Smooth muscle cell (in vitro differentiated cells): Measurements from ENCODE around the gene LCN12. TPM values are rescaled to one million over a fixed set of nuclear protein-coding genes. Genes with fewer than 3 reads are reported as not detected.

Experiments used
- DNase-seq: peaks from one replicate; lab custom pipeline; 2025; ENCODE audit not compliant: unreplicated experiment; lab: John Stamatoyannopoulos, UW
- H2AFZ ChIP-seq: fragments of 200-600 bp; sonication (generic); 2 replicates; pipeline ENCODE4 v1.6.0; 2016; ENCODE audit warnings: antibody characterized with exemption, low read depth, mild to moderate bottlenecking
- H3F3A ChIP-seq: fragments of 200-600 bp; sonication (generic); 2 replicates; pipeline ENCODE4 v1.6.0; 2017; ENCODE audit warnings: antibody characterized with exemption, low read depth
- H3K27ac ChIP-seq: fragments of 200-600 bp; sonication (generic); 2 replicates; pipeline ENCODE4 v1.5.1; 2016; ENCODE audit warnings: low read depth, mild to moderate bottlenecking
- H3K27me3 ChIP-seq: fragments of 200-600 bp; sonication (generic); 2 replicates; pipeline ENCODE4 v1.6.1; 2016; ENCODE audit warnings: low read depth, mild to moderate bottlenecking
- H3K36me3 ChIP-seq: fragments of 200-600 bp; sonication (generic); 2 replicates; pipeline ENCODE4 v1.5.1; 2016; ENCODE audit warnings: low read depth
- H3K4me1 ChIP-seq: fragments of 200-600 bp; sonication (generic); 2 replicates; pipeline ENCODE4 v1.5.1; 2016; ENCODE audit warnings: low read depth
- H3K4me2 ChIP-seq: fragments of 200-600 bp; sonication (generic); 2 replicates; pipeline ENCODE4 v1.6.0; 2016; ENCODE audit warnings: mild to moderate bottlenecking
- H3K4me3 ChIP-seq: fragments of 200-600 bp; sonication (generic); 2 replicates; pipeline ENCODE4 v1.5.1; 2016; ENCODE audit warnings: mild to moderate bottlenecking
- H3K79me2 ChIP-seq: fragments of 200-600 bp; sonication (generic); 2 replicates; pipeline ENCODE4 v1.6.0; 2016; ENCODE audit warnings: low read depth, mild to moderate bottlenecking
- H3K9ac ChIP-seq: fragments of 200-600 bp; sonication (generic); 2 replicates; pipeline ENCODE4 v1.6.0; 2016; ENCODE audit warnings: low read depth
- H3K9me3 ChIP-seq: fragments of 200-600 bp; sonication (generic); replicated peaks from 2 replicates; pipeline ENCODE4 v1.5.1; 2016; ENCODE audit warnings: low read depth
- H4K20me1 ChIP-seq: fragments of 200-600 bp; sonication (generic); 2 replicates; pipeline ENCODE4 v1.6.0; 2016; ENCODE audit warnings: low read depth
- CTCF ChIP-seq: fragments of 200-600 bp; sonication (generic); IDR thresholded peaks from 2 replicates; pipeline ENCODE4 v1.5.1; 2017; ENCODE audit warnings: borderline replicate concordance, mild to moderate bottlenecking, antibody characterized with exemption; ENCODE audit not compliant: insufficient read depth, poor library complexity, severe bottlenecking
- WGBS: methylation state at CpG from one replicate; pipeline ENCODE4 v1.1.7; 2016; ENCODE audit warnings: low lambda C conversion rate; 5-methylcytosine and 5-hydroxymethylcytosine counted together
- polyA plus RNA-seq: library from polyadenylated mRNA; unstranded; fragments of >200 nt; fragmentation: Nextera tagmentation; extraction: Ambion mirVana; gene quantifications from 2 replicates; pipeline ENCODE4 v1.2.1, GENCODE V29; 2016
- total RNA-seq: library from RNA; depleted of rRNA; stranded (reverse); fragments of >200 nt; gene quantifications from 2 replicates; pipeline ENCODE4 v1.2.3, GENCODE V29; 2014

LCN12 gene
- total and polyA plus RNA-seq, 2 experiments from 2014 or later: not detected

- Histone ChIP-seq H3K36me3 (no peaks in the 10 kb centered on the region), H3K27me3 (no peaks in the 10 kb centered on the region), H3K4me2 (no peak overlapping the region), H3K4me1 (no peaks in the 10 kb centered on the region), H3K4me3 (no peak overlapping the region), H4K20me1 (no peaks in the 10 kb centered on the region), H3K27ac (no peak overlapping the region), H3K9me3 (no peaks in the 10 kb centered on the region), H3K9ac (no peak overlapping the region), H3K79me2 (no peaks in the 10 kb centered on the region), H3F3A (no peaks in the 10 kb centered on the region), H2AFZ (no peak overlapping the region)
- DNase-seq: no peak
- 95% methylated on average over 9 of the region's 9 CpGs for WGBS
- no peak for TF ChIP-seq CTCF
Observed at GRCh38 chr9:136926154-136926704, 25.8 kb upstream of the LCN12 start.

GRCh38 chr9:136926749-136927148 is 25.3 kb upstream of the LCN12 start:
- Histone ChIP-seq H4K20me1 (no peaks in the 10 kb centered on the region), H3K79me2 (no peaks in the 10 kb centered on the region), H3F3A (no peaks in the 10 kb centered on the region), H3K27me3 (no peaks in the 10 kb centered on the region), H3K4me2 (no peak overlapping the region), H2AFZ (no peak overlapping the region), H3K36me3 (no peaks in the 10 kb centered on the region), H3K9ac (no peak overlapping the region), H3K9me3 (no peaks in the 10 kb centered on the region), H3K27ac (no peak overlapping the region), H3K4me1 (no peaks in the 10 kb centered on the region), H3K4me3 (no peak overlapping the region)
- TF ChIP-seq CTCF: no peak
- DNase-seq: no peak
- WGBS: 98% methylated on average over 13 of the region's 13 CpGs

- no peak overlapping the region for H3K4me2 ChIP-seq
- H4K20me1 ChIP-seq: no peaks in the 10 kb centered on the region
- H2AFZ ChIP-seq: no peak overlapping the region
- 86% methylated on average over 23 of the region's 23 CpGs for WGBS
- H3K36me3 ChIP-seq: no peaks in the 10 kb centered on the region
- H3K4me3 ChIP-seq: no peak overlapping the region
- no peaks in the 10 kb centered on the region for H3K4me1 ChIP-seq
- H3K79me2 ChIP-seq: no peaks in the 10 kb centered on the region
- no peak overlapping the region for H3K27ac ChIP-seq
- H3K9me3 ChIP-seq: no peaks in the 10 kb centered on the region
- no peak overlapping the region for H3K9ac ChIP-seq
- no peaks in the 10 kb centered on the region for H3F3A ChIP-seq
- TF ChIP-seq CTCF: no peak
- H3K27me3 ChIP-seq: no peaks in the 10 kb centered on the region
- DNase-seq: no peak
Observed at GRCh38 chr9:136927343-136928271, 24.5 kb upstream of the LCN12 start.
